GM19099 (cell line): Measurements from ENCODE around the gene PRDX5.

Source experiments
- POLR2A ChIP-seq: IDR thresholded peaks from 3 replicates; pipeline ENCODE4 v1.6.1; 2011; ENCODE audit warnings: low read depth; ENCODE audit not compliant: insufficient read length; ENCODE audit errors: extremely low read depth

The PRDX5 gene

GRCh38 chr11:64312947-64313346 lies 5.0 kb upstream of the PRDX5 start:
- TF ChIP-seq POLR2A, result no peak

GRCh38 chr11:64313491-64314145 lies 4.3 kb upstream of the PRDX5 start:
- no peak for TF ChIP-seq POLR2A

- no peak for TF ChIP-seq POLR2A
These were observed 3.6 kb upstream of the PRDX5 start for GRCh38 chr11:64314146-64314804.

- no peak for TF ChIP-seq POLR2A
These were observed 2.9 kb upstream of the PRDX5 start for GRCh38 chr11:64314805-64315561.

GRCh38 chr11:64316672-64317324 lies 1.1 kb upstream of the PRDX5 start:
- no peak for TF ChIP-seq POLR2A

GRCh38 chr11:64317325-64317960 lies 478 bp upstream of the PRDX5 start, which contains the start of gene TRMT112:
Gene TRMT112 (minus strand): TSS chr11:64317559. CDS start chr11:64317526, 33 bp downstream.
- TF ChIP-seq POLR2A, result peak; percentile 86

- no peak for TF ChIP-seq POLR2A
These were observed 1.1 kb downstream of the PRDX5 start for GRCh38 chr11:64318766-64319761.

GRCh38 chr11:64320556-64320955 lies 2.6 kb downstream of the PRDX5 start:
- TF ChIP-seq POLR2A, result no peak

GRCh38 chr11:64321026-64321425 lies 3.1 kb downstream of the PRDX5 start:
- no peak for TF ChIP-seq POLR2A

- no peak for TF ChIP-seq POLR2A
These were observed 3.6 kb downstream of the PRDX5 start for GRCh38 chr11:64321533-64321932.

GRCh38 chr11:64322925-64323260 lies 5.0 kb downstream of the PRDX5 start:
- TF ChIP-seq POLR2A, result no peak

- no peak for TF ChIP-seq POLR2A
These were observed 5.5 kb downstream of the PRDX5 start for GRCh38 chr11:64323373-64323772.

GRCh38 chr11:64324692-64325469 lies 7.0 kb downstream of the PRDX5 start:
- TF ChIP-seq POLR2A, result no peak
